NOMO-1 (cell line): ENCODE measurements around the gene DNAH17.
A peak's percentile ranks its signal among the peaks of the same experiment; 100 is the strongest.

Source experiments
- DNase-seq, 2 experiments: peaks; one replicate each; lab custom pipeline; 2025; ENCODE audit not compliant: unreplicated experiment in 2 of 2; lab: John Stamatoyannopoulos, UW

The DNAH17 gene

GRCh38 chr17:78419970-78420815 is 157.0 kb downstream of the DNAH17 start:
- no peak for DNase-seq

DNA sequence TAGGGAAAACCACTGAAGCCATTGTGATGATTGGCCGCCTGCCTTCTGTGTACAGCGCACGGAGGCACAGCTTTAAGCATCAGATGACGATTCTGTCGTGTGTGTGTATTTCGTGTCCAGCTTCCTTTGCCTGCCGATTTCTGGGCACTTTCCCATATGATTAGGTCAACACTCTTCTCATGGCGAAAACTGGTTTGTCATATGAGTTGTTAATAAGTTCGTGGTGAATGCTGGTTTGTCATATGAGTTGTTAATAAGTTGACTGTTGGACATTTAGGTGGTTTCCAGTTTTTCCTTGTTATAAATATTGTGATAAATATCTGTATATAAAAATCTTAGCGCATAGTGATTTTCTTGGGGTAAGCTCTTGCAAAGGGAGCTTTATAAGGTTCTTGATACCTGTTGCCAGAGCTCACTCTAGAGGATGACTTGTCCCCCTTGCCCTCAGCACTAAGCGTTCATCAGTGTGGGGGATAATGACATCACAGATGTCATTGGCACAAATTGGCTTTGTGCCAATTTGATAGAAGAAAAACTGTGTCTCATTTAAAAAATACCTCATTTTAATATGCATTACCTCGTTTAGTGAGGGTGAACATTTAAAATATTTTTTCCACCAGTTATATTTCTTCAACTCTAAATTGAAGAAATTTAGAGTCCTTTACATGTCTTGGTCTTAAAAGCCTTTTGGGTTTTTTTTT is 158.7 kb downstream of the DNAH17 start:
- no peak for DNase-seq

DNA sequence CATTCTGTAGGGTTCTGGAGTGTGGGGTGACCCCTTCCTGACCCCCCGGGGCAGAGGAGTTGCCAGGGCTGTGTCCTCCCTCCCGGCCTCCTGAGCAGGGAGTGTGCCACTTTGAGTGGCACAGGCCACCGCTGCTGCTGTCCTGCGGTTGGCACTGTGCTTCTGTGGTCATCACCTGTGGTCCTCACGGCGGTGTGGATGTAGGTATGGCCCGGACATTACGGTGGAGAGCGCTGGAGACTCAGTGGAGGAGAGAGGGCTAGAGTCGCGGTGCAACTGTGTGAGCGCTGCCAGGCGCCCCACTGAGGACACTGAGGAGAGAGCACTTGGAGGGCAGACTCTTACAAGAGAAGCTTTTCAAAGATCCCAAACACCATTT is 159.7 kb downstream of the DNAH17 start:
- no peak for DNase-seq

DNA sequence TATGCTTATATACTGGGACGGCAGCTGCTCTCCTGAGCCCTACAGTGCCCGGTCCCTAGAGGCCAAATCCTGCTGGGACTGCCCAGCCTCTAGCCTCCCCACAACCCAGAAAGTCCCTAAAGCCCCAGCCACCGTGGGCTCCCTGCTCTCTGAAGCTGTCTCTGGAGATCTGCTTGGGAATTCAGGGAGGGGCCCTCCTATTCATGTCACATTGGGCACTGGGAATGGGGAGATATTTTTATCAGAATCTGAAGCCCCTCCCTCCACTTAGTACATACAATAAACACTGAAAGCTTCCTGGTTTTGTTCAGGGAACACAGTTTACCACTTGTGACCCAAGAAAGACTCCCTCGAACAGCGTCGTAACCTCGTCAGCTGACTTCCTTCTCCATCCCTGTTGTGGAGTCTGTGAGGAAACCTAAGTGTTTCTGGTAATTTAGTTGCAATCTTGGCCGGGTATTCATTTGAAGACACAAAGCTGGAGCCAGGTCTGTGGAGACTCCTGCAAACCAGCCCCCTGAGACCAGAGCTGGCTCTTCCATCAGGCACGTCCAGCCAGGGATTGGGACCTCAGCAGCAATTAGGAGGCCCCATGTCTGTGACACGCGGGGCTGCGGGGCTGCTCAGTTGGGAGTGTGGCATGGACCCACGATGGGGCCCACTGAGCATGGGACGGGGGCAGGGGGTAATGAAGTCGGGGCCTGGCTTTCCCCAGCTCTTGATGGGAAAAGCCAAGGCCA is 160.2 kb downstream of the DNAH17 start:
- peak; percentile 6 to 26 for DNase-seq

DNA sequence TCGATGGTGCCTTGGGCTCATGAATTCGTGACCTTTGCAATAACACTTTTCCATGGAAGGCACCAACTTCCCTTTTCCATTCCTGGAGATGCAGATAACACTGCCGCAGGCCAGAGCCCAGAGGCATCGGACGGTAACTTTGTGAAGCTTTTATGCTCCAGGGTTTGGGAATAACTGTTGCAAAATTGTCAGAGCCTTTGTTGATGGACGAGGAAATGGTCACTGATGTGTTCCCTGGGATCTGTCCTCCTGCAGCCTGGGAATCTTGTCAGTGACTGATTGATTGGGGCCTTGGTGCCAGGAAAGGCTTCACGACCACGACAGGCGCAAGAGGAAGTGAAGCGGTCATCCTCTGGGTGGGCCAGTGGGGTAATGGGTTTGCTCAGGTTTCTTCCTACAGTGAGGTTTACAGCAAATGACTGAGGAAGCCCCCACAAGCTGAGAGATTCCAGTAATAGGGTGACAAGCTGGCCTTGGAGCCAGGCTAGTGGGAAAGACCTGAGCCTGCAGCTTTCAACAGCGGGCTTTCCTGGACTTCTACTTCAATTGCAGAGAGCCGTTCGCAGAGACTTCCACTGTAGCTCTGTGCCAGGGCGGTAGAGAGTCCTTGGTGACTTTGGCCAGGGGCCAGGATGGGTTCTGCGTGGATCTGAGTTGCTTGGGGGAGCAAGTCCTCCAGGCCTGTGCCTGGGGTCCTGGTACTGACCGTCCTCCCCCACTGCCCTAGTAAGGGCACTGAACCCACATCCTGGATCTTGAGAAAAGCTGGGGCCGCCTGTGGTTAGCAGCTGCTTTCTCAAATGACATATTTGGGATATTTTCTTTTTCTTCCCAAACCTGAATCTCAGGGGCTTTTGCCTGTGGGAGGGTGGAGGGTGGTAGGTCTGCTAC is 161.1 kb downstream of the DNAH17 start:
- DNase-seq = peak in 1 of 2 experiments; percentile 1

DNA sequence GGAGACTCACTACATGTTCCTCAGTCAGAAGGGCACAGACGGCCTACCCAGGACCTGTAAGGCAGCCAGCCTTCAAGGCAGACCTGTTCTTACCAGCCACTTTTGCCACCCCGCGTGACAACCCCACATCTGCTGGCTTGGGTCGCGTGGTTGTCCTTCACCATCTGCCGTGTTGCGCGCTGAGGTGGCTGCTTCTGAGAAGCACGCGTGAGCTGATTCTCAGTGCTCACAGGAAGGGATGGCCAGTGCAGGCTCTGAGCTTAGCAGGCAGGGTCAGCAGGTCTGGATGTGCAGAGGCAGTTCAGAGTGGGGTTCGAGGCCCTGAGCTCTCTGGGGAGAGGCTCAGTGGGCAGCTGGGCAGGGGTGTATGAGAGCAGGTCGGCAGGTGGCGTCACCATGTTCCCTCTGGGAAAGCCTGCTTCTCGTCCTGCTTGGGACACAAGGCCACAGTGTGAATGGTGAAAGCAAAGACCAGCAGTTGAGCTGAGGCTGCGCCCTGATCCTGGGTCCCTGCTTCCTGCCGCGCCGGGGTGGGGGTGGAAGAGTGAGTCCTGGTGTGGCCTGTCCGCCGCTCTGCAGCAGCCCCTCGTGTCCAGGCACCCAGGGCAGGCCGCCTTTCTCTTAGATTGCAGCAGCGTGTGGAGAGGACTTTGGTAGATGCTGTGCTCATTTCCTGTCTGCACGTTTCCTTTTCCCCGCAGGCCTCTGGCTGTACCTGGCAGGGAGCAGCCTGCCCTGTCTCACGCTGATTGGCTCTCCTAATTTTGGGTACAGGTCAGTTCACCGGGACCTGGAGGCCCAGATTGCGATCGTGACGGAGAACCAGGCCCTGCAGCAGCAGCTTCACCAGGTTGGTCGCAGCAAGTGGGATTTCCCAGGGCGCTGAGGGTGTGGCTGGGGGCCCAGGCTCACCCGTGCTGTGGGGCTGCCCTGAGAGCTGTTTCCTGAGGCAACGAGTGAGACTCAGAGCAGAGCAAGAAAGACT is 162.7 kb downstream of the DNAH17 start:
- DNase-seq = no peak

- DNase-seq = peak; percentile 34 to 46
Observed at GRCh38 chr17:78412403-78412802, 164.8 kb downstream of the DNAH17 start.

DNA sequence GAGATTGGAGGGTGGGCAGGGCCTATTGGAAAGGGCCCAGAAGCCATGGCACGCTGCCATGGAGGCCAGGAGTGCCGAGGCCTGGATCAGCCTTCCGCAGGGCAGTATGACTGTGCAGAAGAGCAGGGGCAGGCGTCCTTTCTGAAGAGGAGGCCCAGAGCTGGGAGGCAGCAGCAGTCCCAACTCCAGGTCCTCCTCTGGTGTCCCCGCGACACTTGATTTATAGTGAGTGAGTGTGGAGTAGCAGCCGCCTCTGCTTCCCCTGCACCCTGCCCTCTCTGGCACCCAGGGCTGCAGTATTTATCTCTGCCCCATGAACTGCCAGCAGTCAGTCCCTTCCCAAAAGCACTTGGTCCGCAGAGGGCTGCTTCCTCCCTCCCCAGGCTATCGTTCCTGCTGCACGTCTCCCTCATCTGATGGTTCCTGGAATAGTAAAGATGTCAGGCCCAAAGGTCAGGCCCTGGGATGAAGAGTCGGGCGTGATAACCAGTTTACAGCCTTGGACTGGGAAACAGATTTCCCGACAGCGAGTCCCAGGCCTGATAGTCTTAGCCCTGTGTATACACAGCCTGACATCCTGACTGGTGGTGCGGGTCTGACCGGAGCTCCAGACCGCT is 165.8 kb downstream of the DNAH17 start:
- DNase-seq = no peak

GRCh38 chr17:78409191-78409928 is 167.8 kb downstream of the DNAH17 start:
- no peak for DNase-seq

DNA sequence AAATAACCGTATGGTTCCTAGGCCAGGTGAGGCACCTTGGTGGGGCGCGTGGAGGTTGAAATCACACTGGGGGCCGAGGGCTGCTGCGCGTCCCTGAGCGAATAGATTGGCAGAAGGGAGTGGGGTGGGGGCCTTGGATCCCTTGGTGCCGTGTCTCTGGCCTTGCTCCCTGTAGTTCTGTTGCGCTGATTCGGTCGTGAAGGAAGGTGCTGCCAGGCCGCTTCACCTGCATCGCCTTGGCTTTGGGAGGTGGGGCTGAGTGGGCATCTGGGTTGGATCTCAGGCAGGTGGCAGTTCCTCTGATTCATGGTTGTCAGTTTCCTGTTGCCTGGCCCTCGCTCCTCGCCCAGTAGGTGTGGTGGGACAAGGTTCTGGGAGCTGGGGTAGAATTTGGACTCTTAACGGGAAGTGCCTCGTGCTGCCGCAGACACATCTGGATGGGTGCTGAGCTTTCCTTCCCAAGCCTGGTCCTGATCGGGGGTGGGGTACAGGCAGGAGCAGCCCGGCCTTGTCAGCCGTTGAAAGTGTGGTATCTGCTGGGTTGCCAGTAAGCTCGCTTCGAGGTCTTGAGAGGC is 168.6 kb downstream of the DNAH17 start:
- no peak for DNase-seq

DNA sequence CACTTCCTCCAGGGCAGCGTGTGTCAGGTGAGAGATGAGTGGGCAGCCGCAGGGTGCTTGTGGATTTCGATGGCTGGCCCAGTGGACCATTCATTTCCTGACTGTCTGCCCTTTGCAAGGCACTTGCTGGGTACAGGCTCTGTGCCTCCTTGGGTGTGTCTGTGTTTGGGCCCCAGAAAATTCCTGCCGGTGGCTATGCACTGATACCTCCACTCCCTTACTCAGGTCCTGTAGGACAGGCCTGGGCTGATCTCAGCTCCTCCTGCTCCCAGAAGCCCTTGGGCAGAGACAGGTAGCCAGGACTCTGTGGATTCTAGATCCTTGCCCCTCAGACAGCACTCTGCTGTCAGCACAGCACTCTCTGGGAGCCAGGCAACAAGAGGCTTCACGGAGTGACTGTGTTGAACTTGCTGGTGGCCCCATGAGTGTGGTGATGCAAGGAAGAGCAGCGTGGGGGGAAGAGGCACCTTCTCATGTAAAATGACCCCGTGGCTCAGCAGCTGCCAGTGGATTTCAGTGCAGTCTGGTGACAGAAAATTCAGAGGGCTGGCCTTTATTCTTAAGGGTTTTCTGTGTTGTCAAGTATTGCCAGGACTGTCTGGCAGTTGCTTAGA is 169.7 kb downstream of the DNAH17 start:
- no peak for DNase-seq

- DNase-seq = no peak
Observed at GRCh38 chr17:78406920-78407319, 170.3 kb downstream of the DNAH17 start.

DNA sequence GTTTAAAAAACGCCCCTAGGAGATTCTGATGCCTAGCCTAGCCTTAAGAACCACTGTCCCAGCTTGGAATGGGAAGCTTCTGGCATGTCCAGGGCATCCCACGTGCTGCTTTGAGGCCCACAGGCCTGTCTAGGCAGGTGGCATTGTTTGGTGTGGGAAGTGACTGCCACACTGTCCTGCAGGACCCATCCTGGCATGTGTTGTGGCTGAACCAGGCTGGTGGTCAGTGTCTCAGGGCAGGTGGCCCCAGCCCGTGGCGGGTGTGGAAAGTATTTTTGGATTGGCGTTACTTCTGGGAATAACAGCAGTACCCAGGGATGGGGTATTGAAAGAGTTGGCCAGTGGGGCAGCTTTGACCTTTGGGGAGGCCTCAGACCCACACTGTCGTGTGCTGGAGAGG is 170.8 kb downstream of the DNAH17 start:
- no peak for DNase-seq

DNA sequence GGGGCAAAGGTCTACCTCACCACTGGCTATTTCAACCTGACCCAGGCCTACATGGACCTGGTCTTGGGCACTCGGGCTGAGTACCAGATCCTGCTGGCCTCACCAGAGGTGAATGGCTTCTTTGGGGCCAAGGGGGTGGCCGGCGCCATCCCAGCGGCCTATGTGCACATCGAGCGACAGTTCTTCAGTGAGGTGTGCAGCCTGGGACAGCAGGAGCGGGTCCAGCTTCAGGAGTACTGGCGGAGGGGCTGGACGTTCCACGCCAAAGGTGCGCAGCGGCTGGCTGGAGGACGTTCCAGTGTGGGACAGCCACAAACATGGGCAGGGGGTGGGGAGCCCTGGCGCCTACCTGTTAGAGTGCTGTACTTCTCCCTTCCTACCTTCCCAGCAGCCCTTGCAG is 173.4 kb downstream of the DNAH17 start:
- DNase-seq = no peak

DNA sequence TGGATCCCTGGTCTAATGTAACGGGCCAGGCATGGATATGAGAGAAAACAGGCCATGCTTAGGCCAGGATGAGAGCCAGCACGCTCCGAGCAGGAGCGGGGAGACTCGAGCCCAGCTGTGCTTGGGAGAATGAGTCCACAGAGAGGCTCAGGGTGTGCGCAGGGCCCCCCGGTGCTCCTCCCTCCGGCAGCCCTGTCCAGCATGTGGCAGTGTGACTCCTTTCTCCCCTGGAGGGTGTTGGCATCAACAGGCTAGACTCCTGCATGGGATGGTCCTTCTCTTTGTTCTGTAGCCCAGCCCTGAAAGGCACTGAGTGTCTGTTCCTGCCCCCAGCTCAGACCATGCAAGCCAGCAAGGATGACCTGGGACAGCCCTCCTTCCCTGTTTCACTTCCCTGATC is 175.3 kb downstream of the DNAH17 start:
- no peak for DNase-seq

DNA sequence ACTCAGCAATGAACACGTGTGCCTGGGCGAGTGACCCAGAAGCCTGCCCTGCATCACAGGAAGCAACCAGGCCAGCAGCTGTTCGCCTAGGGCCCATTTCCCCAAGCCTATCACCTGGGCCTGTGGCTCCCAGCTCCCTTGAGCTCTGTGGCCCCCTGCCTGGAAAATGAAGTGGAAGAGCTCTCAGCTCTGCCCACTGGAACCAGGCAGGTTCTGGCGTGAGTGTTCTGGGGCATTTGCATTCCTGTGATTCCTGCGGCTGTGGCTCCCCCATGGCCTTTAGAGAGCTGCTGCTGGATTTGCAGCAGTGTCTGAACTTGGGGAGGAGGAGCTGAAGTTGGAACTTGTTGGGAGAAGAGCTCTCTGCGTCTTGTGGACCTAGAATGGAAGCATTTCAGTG is 175.9 kb downstream of the DNAH17 start:
- DNase-seq = no peak

DNA sequence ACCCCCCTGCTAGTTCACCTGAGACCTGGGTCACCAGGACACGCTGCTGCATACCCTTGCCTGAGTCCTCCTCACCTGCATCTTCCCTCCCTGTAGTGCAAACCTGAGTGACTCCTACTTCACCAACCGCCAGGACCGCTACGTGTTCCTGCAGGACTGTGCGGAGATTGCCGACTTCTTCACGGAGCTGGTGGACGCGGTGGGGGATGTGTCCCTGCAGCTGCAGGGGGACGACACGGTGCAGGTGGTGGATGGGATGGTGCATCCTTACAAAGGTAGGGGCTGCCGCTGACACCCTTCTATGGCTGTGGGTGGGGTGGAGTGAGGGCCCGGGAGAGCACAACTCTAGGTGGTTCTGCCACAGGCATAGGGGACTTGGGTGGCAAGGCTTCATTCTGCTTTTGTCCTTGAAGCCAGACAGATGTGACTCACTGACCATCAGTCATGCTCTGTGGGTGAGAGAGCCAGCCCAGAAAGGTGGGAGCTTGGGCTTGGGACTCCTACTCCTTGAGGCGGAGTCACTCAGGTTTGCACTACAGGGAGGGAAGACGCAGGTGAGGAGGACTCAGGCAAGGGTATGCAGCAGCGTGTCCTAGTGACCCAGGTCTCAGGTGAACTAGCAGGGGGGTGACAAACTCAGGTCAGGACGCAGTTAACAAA is 176.5 kb downstream of the DNAH17 start:
- DNase-seq = no peak
